Small intestine (tissue), 7 donors: ENCODE results near the gene NLRX1. TPM values are rescaled to one million over a fixed set of nuclear protein-coding genes. Genes with fewer than 3 reads are reported as not detected.
"Not testable (repeated sequence)": the region's sequence is repeated elsewhere in the genome, so short reads cannot be mapped to it uniquely, and the experiment has no call there.

ENCODE experiments used
- DNase-seq, 2 donors: peaks; one replicate each; pipeline versions ENCODE4 v3.0.0 to v3.0.0-alpha.2; 2013
- FAIRE-seq: peaks from 2 replicates; lab custom pipeline; 2012; peaks lifted over from hg19 to GRCh38; lab: Jason Lieb, UNC
- H3K27ac ChIP-seq, 3 donors: one replicate each; pipeline ENCODE4 v1.5.1; 2013; ENCODE audit warnings: low read length in 2 of 3, mild to moderate bottlenecking in 2 of 3, control low read depth in 1 of 3, inconsistent platforms in 1 of 3, low read depth in 1 of 3, moderate library complexity in 1 of 3
- H3K27me3 ChIP-seq, 3 donors: one replicate each; pipeline ENCODE4 v1.6.1; 2013; ENCODE audit warnings: low read length in 3 of 3, inconsistent platforms in 1 of 3; ENCODE audit not compliant: control insufficient read depth in 3 of 3, insufficient read depth in 3 of 3
- H3K36me3 ChIP-seq, 3 donors: one replicate each; pipeline ENCODE4 v1.6.1; 2013; ENCODE audit warnings: low read length in 3 of 3, inconsistent platforms in 1 of 3, low read depth in 1 of 3, mild to moderate bottlenecking in 1 of 3, moderate library complexity in 1 of 3; ENCODE audit not compliant: control insufficient read depth in 3 of 3, insufficient read depth in 2 of 3
- H3K4me1 ChIP-seq, 3 donors: one replicate each; pipeline ENCODE4 v1.6.1; 2013; ENCODE audit warnings: low read length in 2 of 3, inconsistent platforms in 1 of 3, low read depth in 1 of 3, mild to moderate bottlenecking in 1 of 3, moderate library complexity in 1 of 3; ENCODE audit not compliant: control insufficient read depth in 3 of 3, insufficient read depth in 2 of 3
- H3K4me3 ChIP-seq, 3 donors: one replicate each; pipeline ENCODE4 v1.5.1; 2013; ENCODE audit warnings: low read length in 3 of 3, control low read depth in 1 of 3, inconsistent platforms in 1 of 3, low read depth in 1 of 3, mild to moderate bottlenecking in 1 of 3, moderate library complexity in 1 of 3
- H3K9me3 ChIP-seq, 2 donors: one replicate each; pipeline ENCODE4 v1.6.1; 2013; ENCODE audit warnings: low read depth in 1 of 2, low read length in 1 of 2; ENCODE audit not compliant: control insufficient read depth in 2 of 2, insufficient read depth in 1 of 2
- WGBS, 3 donors: extraction: QIAGEN DNeasy Blood & Tissue Kit; methylation state at CpG; one replicate each; pipeline ENCODE4 v1.1.7; 2013; 5-methylcytosine and 5-hydroxymethylcytosine counted together
- polyA plus RNA-seq, 4 donors: library from polyadenylated mRNA; stranded (reverse) in 3 of 4; unstranded in 1 of 4; fragments of 200-250 nt in 3 of 4; fragments of 120-200 nt in 1 of 4; gene quantifications; one replicate each; pipeline versions ENCODE4 v1.2.1 to v1.2.3, GENCODE V29; 2013
- donor health status: healthy with polysubstance abuse.
- donor health status: control.
- donor health status: control.
- donor health status: Bipolar disorder and iron deficiency.
- donor health status: healthy.

Gene NLRX1
- polyA plus RNA-seq, 4 donors: 3.5 to 13.0 (median 6.6) TPM

- Histone ChIP-seq H3K9me3 (no peaks in the 10 kb centered on the region), H3K4me3 (no peak overlapping the region), H3K27ac (no peak overlapping the region), H3K4me1 (no peaks in the 10 kb centered on the region), H3K27me3 (peaks cover 0 to 25% (median 0%) of the 10 kb centered on the region in 3 donors), H3K36me3 (no peaks in the 10 kb centered on the region)
- no peak for DNase-seq
- 85 to 93% (median 92%) methylated on average over 13 of the region's 13 CpGs for WGBS, 3 donors
- no peak for FAIRE-seq
Observed at GRCh38 chr11:119158467-119158866, 10.1 kb upstream of the NLRX1 start.

- Histone ChIP-seq H3K27me3 (peaks cover 0 to 13% (median 0%) of the 10 kb centered on the region in 3 donors), H3K4me1 (no peaks in the 10 kb centered on the region), H3K9me3 (no peaks in the 10 kb centered on the region), H3K4me3 (no peak overlapping the region), H3K27ac (no peak overlapping the region), H3K36me3 (no peaks in the 10 kb centered on the region)
- FAIRE-seq: no peak
- DNase-seq: no peak
- 92 to 95% (median 94%) methylated on average over 9 of the region's 9 CpGs for WGBS, 3 donors
Observed at GRCh38 chr11:119160151-119160550, 8.4 kb upstream of the NLRX1 start.

GRCh38 chr11:119161871-119162270 is 6.7 kb upstream of the NLRX1 start:
- H3K36me3 ChIP-seq: no peaks in the 10 kb centered on the region
- H3K4me3 ChIP-seq: no peak overlapping the region
- WGBS, 3 donors: 81 to 84% (median 82%) methylated on average over 8 of the region's 8 CpGs
- DNase-seq (no peak), FAIRE-seq (no peak)
- H3K27ac ChIP-seq: no peak overlapping the region
- H3K4me1 ChIP-seq: no peaks in the 10 kb centered on the region
- H3K9me3 ChIP-seq: no peaks in the 10 kb centered on the region
- no peaks in the 10 kb centered on the region for H3K27me3 ChIP-seq

- Histone ChIP-seq H3K9me3 (no peaks in the 10 kb centered on the region), H3K4me3 (no peak overlapping the region), H3K27me3 (no peaks in the 10 kb centered on the region), H3K4me1 (peaks cover 0 to 11% (median 0%) of the 10 kb centered on the region in 3 donors), H3K27ac (no peak overlapping the region), H3K36me3 (peaks cover 0 to 4% (median 0%) of the 10 kb centered on the region in 3 donors)
- DNase-seq (no peak), FAIRE-seq (no peak)
- 61 to 79% (median 68%) methylated on average over 8 of the region's 8 CpGs for WGBS, 3 donors
Observed at GRCh38 chr11:119166368-119167076, 2.0 kb upstream of the NLRX1 start.

- FAIRE-seq, H3K4me3 ChIP-seq, H3K27ac ChIP-seq, DNase-seq, H3K9me3 ChIP-seq, H3K27me3 ChIP-seq, H3K36me3 ChIP-seq: not testable (repeated sequence)
- peaks cover 0 to 11% (median 0%) of the 10 kb centered on the region in 3 donors for H3K4me1 ChIP-seq
- 86 to 88% (median 87%) methylated on average over 10 of the region's 10 CpGs for WGBS, 3 donors
Observed at GRCh38 chr11:119167077-119167458, 1.5 kb upstream of the NLRX1 start.

GRCh38 chr11:119167933-119168332 is 592 bp upstream of the NLRX1 start:
- no peak for DNase-seq
- H3K27ac ChIP-seq: no peak overlapping the region
- H3K36me3 ChIP-seq: peaks cover 0 to 10% (median 0%) of the 10 kb centered on the region in 3 donors
- H3K4me3 ChIP-seq: peak overlapping the region in 1 of 3 donors; percentile 76
- peaks cover 0 to 11% (median 0%) of the 10 kb centered on the region in 3 donors for H3K4me1 ChIP-seq
- FAIRE-seq: no peak
- no peaks in the 10 kb centered on the region for H3K27me3 ChIP-seq
- H3K9me3 ChIP-seq: no peaks in the 10 kb centered on the region
- WGBS, 3 donors: 31 to 59% (median 41%) methylated on average over 6 of the region's 6 CpGs

- FAIRE-seq (no peak), DNase-seq (peak in 1 of 2 donors; percentile 24)
- peaks cover 0 to 21% (median 0%) of the 10 kb centered on the region in 3 donors for H3K36me3 ChIP-seq
- H3K4me3 ChIP-seq: peak overlapping the region; percentile 68 to 85 (median 76)
- H3K4me1 ChIP-seq: peaks cover 0 to 11% (median 0%) of the 10 kb centered on the region in 3 donors
- no peaks in the 10 kb centered on the region for H3K27me3 ChIP-seq
- peak overlapping the region; percentile 58 to 91 (median 66) for H3K27ac ChIP-seq
- WGBS, 3 donors: 11 to 15% (median 14%) methylated on average over 15 of the region's 15 CpGs
- H3K9me3 ChIP-seq: no peaks in the 10 kb centered on the region
Observed at GRCh38 chr11:119169282-119169719, 776 bp downstream of the NLRX1 start.

GRCh38 chr11:119172513-119172912 is 4.0 kb downstream of the NLRX1 start:
- 82 to 100% (median 84%) methylated on average over 2 of the region's 2 CpGs for WGBS, 3 donors
- no peaks in the 10 kb centered on the region for H3K27me3 ChIP-seq
- peaks cover 2 to 39% (median 4%) of the 10 kb centered on the region in 3 donors for H3K36me3 ChIP-seq
- no peaks in the 10 kb centered on the region for H3K9me3 ChIP-seq
- no peak overlapping the region for H3K27ac ChIP-seq
- FAIRE-seq: no peak
- DNase-seq: no peak
- no peak overlapping the region for H3K4me3 ChIP-seq
- peaks cover 0 to 11% (median 0%) of the 10 kb centered on the region in 3 donors for H3K4me1 ChIP-seq
